Dermis blood vessel endothelial cell (primary cell): ENCODE data around the gene GET3. TPM values are rescaled to one million over a fixed set of nuclear protein-coding genes. Genes with fewer than 3 reads are reported as not detected.

ENCODE experiments used
- DNase-seq: peaks from one replicate; pipeline ENCODE4 v3.0.0; 2010
- total RNA-seq: library from RNA; depleted of rRNA; stranded (reverse); fragments of >200 nt; gene quantifications from 2 replicates; pipeline ENCODE4 v1.2.3, GENCODE V29; 2014

Gene GET3
- total RNA-seq, 1 donor from 2014 or later = 78.6 TPM

- DNase-seq = no peak
Measured at GRCh38 chr19:12782174-12782423, 44.8 kb downstream of the GET3 start.

- DNase-seq = peak; percentile 97
Measured at GRCh38 chr19:12782424-12783290, 45.4 kb downstream of the GET3 start.

GRCh38 chr19:12783291-12783848, 46.1 kb downstream of the GET3 start:
- no peak for DNase-seq

- DNase-seq = no peak
Measured at GRCh38 chr19:12783849-12784393, 46.6 kb downstream of the GET3 start.

GRCh38 chr19:12784394-12784870, 47.1 kb downstream of the GET3 start:
- no peak for DNase-seq

GRCh38 chr19:12784871-12785430, 47.7 kb downstream of the GET3 start:
- no peak for DNase-seq

- no peak for DNase-seq
Measured at GRCh38 chr19:12785431-12786031, 48.2 kb downstream of the GET3 start.

GRCh38 chr19:12786141-12786870, 49.0 kb downstream of the GET3 start:
- no peak for DNase-seq

GRCh38 chr19:12786952-12787351, 49.7 kb downstream of the GET3 start:
- no peak for DNase-seq

GRCh38 chr19:12787458-12787857, 50.2 kb downstream of the GET3 start:
- DNase-seq = no peak

- no peak for DNase-seq
Measured at GRCh38 chr19:12788042-12788681, 50.9 kb downstream of the GET3 start.

GRCh38 chr19:12788682-12789097, 51.4 kb downstream of the GET3 start:
- peak; percentile 82 for DNase-seq

- no peak for DNase-seq
Measured at GRCh38 chr19:12789098-12789903, 52.0 kb downstream of the GET3 start.

- DNase-seq = peak; percentile 96
Measured at GRCh38 chr19:12789904-12790619, 52.8 kb downstream of the GET3 start.

GRCh38 chr19:12790628-12791344, 53.5 kb downstream of the GET3 start:
- DNase-seq = no peak

GRCh38 chr19:12791345-12792050, 54.2 kb downstream of the GET3 start, which contains the start of gene JUNB:
TSS of gene JUNB (plus strand) at chr19:12791486. CDS start at chr19:12791772, 286 bp downstream.
- peak; percentile 99 for DNase-seq

- DNase-seq = peak; percentile 65
Measured at GRCh38 chr19:12792051-12792852, 55.0 kb downstream of the GET3 start.

- DNase-seq = no peak
Measured at GRCh38 chr19:12792853-12793289, 55.6 kb downstream of the GET3 start.
